ENCODE measurements around the gene SAXO1. TPM values are rescaled to one million over a fixed set of nuclear protein-coding genes. Genes with fewer than 3 reads are reported as not detected.

The SAXO1 gene
- total and polyA plus RNA-seq, 2 donors from 2014 or later: 0.35 TPM; not detected in 1

GRCh38 chr9:18905883-18906629 lies 127.0 kb downstream of the SAXO1 start:
- H3K4me3 ChIP-seq (ENCODE audit: low read length in 3 of 3): no peak overlapping the region
- no peak overlapping the region for H3K9ac ChIP-seq (ENCODE audit: low read length in 3 of 3)
- FAIRE-seq (no peak), DNase-seq (no peak)
- H3K27me3 ChIP-seq (ENCODE audit: control insufficient read depth, insufficient read depth, low read length): no peaks in the 10 kb centered on the region
- H3K36me3 ChIP-seq (ENCODE audit: control insufficient read depth in 2 of 3, insufficient read depth in 3 of 3, low read length in 3 of 3): no peaks in the 10 kb centered on the region
- peaks cover 0 to 8% (median 0%) of the 10 kb centered on the region in 3 donors for H3K9me3 ChIP-seq (ENCODE audit: control insufficient read depth in 2 of 3, insufficient read depth in 1 of 3, low read length in 3 of 3)
- no peak for TF ChIP-seq CTCF (IDR thresholded peaks at IDR 0.05; ENCODE audit: borderline replicate concordance, extremely low read depth, insufficient read depth)
- intact Hi-C loops (cut with DNase I): no loop called here
- no peak overlapping the region for H3K27ac ChIP-seq (ENCODE audit: low read depth in 2 of 2, low read length in 2 of 2)
- H3K4me1 ChIP-seq (ENCODE audit: control insufficient read depth in 2 of 3, insufficient read depth in 2 of 3, low read depth in 1 of 3, low read length in 3 of 3): no peaks in the 10 kb centered on the region

- Histone ChIP-seq H3K4me1 (ENCODE audit: control insufficient read depth in 2 of 3, insufficient read depth in 2 of 3, low read depth in 1 of 3, low read length in 3 of 3) (no peaks in the 10 kb centered on the region), H3K27ac (ENCODE audit: low read depth in 2 of 2, low read length in 2 of 2) (no peak overlapping the region), H3K9ac (ENCODE audit: low read length in 3 of 3) (no peak overlapping the region), H3K4me3 (ENCODE audit: low read length in 3 of 3) (no peak overlapping the region), H3K27me3 (ENCODE audit: control insufficient read depth, insufficient read depth, low read length) (no peaks in the 10 kb centered on the region), H3K36me3 (ENCODE audit: control insufficient read depth in 2 of 3, insufficient read depth in 3 of 3, low read length in 3 of 3) (no peaks in the 10 kb centered on the region), H3K9me3 (ENCODE audit: control insufficient read depth in 2 of 3, insufficient read depth in 1 of 3, low read length in 3 of 3) (peaks cover 0 to 8% (median 0%) of the 10 kb centered on the region in 3 donors)
- DNase-seq: peak in 3 of 5 donors; percentile 39 to 61 (median 61)
- TF ChIP-seq CTCF (IDR thresholded peaks at IDR 0.05; ENCODE audit: borderline replicate concordance, extremely low read depth, insufficient read depth): no peak
- no peak for FAIRE-seq
- intact Hi-C loops (cut with DNase I): no loop called here
Measured at GRCh38 chr9:18905028-18905882, 127.8 kb downstream of the SAXO1 start.

- intact Hi-C loops (cut with DNase I): no loop called here
- FAIRE-seq (no peak), DNase-seq (no peak)
- Histone ChIP-seq H3K36me3 (ENCODE audit: control insufficient read depth in 2 of 3, insufficient read depth in 3 of 3, low read length in 3 of 3) (no peaks in the 10 kb centered on the region), H3K4me3 (ENCODE audit: low read length in 3 of 3) (no peak overlapping the region), H3K4me1 (ENCODE audit: control insufficient read depth in 2 of 3, insufficient read depth in 2 of 3, low read depth in 1 of 3, low read length in 3 of 3) (no peaks in the 10 kb centered on the region), H3K9ac (ENCODE audit: low read length in 3 of 3) (no peak overlapping the region), H3K27ac (ENCODE audit: low read depth in 2 of 2, low read length in 2 of 2) (no peak overlapping the region), H3K27me3 (ENCODE audit: control insufficient read depth, insufficient read depth, low read length) (no peaks in the 10 kb centered on the region), H3K9me3 (ENCODE audit: control insufficient read depth in 2 of 3, insufficient read depth in 1 of 3, low read length in 3 of 3) (peaks cover 0 to 8% (median 0%) of the 10 kb centered on the region in 3 donors)
- TF ChIP-seq CTCF (IDR thresholded peaks at IDR 0.05; ENCODE audit: borderline replicate concordance, extremely low read depth, insufficient read depth): no peak
Measured at GRCh38 chr9:18903450-18903849, 129.6 kb downstream of the SAXO1 start.
